ENCODE measurements around the gene RCOR3.

GRCh38 chr1:211292411-211292810, 33.2 kb downstream of the RCOR3 start:
- TF ChIP-seq CTCF (IDR thresholded peaks at IDR 0.05) (no peak), POLR2A (IDR thresholded peaks at IDR 0.05) (no peak)
